ENCODE results near the gene QDPR. TPM values are rescaled to one million over a fixed set of nuclear protein-coding genes. Genes with fewer than 3 reads are reported as not detected.

The QDPR gene
- total and polyA plus RNA-seq, 10 of the 15 experiments (the other 5 are each of a cell fraction or from before 2014, with no cell fraction given): 3.0 to 27.7 (median 11.8) TPM

DNA sequence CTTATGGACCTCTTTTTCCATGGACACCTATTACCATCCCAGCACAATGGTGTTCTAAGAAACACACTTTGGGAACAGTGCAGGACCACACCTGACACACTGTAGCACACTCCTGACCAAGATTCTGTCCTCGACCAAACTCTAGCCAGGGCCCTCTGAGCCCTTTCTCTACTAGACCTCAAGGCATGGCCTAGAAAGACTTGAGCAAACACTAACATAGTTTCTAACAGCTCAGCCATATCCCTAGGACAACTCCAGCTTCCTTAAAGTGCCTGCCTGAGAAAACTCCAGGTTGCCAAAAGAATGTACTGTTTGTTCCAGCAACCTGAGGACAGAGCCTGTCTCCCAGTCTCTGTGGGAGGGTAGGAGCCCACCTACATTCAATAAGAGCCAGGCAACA is 48.3 kb downstream of the QDPR start:
- DNase-seq (ENCODE audit: low read depth, low spot score): no peak
- CTCF ChIA-PET: interaction anchor here (2.3 kb wide), 1 partner anchor 8 kb away, joined by 25 read pairs; no protein-coding TSS in a partner anchor
- no peak for ATAC-seq
- SMC1A ChIA-PET (ENCODE audit: uncharacterized antibody, unreplicated experiment): no interaction called here
- intact Hi-C loops (cut with micrococcal nuclease; ENCODE audit: unreplicated experiment): loop anchor here (10.0 kb wide), 1 partner anchor 1169 kb away; no protein-coding TSS in a partner anchor
- TF ChIP-seq, protein P1, sequence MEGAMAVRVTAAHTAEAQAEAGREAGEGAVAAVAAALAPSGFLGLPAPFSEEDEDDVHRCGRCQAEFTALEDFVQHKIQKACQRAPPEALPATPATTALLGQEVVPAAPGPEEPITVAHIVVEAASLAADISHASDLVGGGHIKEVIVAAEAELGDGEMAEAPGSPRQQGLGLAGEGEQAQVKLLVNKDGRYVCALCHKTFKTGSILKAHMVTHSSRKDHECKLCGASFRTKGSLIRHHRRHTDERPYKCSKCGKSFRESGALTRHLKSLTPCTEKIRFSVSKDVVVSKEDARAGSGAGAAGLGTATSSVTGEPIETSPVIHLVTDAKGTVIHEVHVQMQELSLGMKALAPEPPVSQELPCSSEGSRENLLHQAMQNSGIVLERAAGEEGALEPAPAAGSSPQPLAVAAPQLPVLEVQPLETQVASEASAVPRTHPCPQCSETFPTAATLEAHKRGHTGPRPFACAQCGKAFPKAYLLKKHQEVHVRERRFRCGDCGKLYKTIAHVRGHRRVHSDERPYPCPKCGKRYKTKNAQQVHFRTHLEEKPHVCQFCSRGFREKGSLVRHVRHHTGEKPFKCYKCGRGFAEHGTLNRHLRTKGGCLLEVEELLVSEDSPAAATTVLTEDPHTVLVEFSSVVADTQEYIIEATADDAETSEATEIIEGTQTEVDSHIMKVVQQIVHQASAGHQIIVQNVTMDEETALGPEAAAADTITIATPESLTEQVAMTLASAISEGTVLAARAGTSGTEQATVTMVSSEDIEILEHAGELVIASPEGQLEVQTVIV (IDR thresholded peaks at IDR 0.05; ENCODE audit: borderline replicate concordance, partially characterized antibody): no peak
- no peak for TF ChIP-seq IKZF2 (IDR thresholded peaks at IDR 0.05)
- no peak for TF ChIP-seq NR2F1 (conservative IDR thresholded peaks at IDR 0.05)
- no peak for TF ChIP-seq SREBF1 (IDR thresholded peaks at IDR 0.05; ENCODE audit: low read length)
- TF ChIP-seq, protein P2, sequence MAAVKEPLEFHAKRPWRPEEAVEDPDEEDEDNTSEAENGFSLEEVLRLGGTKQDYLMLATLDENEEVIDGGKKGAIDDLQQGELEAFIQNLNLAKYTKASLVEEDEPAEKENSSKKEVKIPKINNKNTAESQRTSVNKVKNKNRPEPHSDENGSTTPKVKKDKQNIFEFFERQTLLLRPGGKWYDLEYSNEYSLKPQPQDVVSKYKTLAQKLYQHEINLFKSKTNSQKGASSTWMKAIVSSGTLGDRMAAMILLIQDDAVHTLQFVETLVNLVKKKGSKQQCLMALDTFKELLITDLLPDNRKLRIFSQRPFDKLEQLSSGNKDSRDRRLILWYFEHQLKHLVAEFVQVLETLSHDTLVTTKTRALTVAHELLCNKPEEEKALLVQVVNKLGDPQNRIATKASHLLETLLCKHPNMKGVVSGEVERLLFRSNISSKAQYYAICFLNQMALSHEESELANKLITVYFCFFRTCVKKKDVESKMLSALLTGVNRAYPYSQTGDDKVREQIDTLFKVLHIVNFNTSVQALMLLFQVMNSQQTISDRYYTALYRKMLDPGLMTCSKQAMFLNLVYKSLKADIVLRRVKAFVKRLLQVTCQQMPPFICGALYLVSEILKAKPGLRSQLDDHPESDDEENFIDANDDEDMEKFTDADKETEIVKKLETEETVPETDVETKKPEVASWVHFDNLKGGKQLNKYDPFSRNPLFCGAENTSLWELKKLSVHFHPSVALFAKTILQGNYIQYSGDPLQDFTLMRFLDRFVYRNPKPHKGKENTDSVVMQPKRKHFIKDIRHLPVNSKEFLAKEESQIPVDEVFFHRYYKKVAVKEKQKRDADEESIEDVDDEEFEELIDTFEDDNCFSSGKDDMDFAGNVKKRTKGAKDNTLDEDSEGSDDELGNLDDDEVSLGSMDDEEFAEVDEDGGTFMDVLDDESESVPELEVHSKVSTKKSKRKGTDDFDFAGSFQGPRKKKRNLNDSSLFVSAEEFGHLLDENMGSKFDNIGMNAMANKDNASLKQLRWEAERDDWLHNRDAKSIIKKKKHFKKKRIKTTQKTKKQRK (IDR thresholded peaks at IDR 0.05; ENCODE audit: low read depth, low read length): no peak
- TF ChIP-seq GATAD2B (conservative IDR thresholded peaks at IDR 0.05; ENCODE audit: low read depth): no peak
- TF ChIP-seq HCFC1 (IDR thresholded peaks at IDR 0.05; ENCODE audit: low read length): no peak
- no peak for FAIRE-seq
- Histone ChIP-seq H3K4me3 (no peak overlapping the region), H3K36me3 (ENCODE audit: control insufficient read depth in 2 of 2, insufficient read depth in 2 of 2, low read length in 1 of 2) (no peaks in the 10 kb centered on the region), H3K9me3 (replicated peaks; ENCODE audit: control insufficient read depth, insufficient read depth, low read length) (no peaks in the 10 kb centered on the region), H3K79me2 (ENCODE audit: control insufficient read depth, insufficient read depth, low read length) (no peaks in the 10 kb centered on the region), H3K27ac (ENCODE audit: control insufficient read depth, insufficient read depth) (no peak overlapping the region), H3K27me3 (replicated peaks in 1 of 2; ENCODE audit: control insufficient read depth in 2 of 2, insufficient read depth in 2 of 2, low read length in 1 of 2) (no peaks in the 10 kb centered on the region), H3K9ac (ENCODE audit: control insufficient read depth, insufficient read depth, low read length) (no peak overlapping the region), H2AFZ (ENCODE audit: control insufficient read depth, low read depth, low read length) (no peak overlapping the region), H4K20me1 (ENCODE audit: control insufficient read depth, insufficient read depth) (no peaks in the 10 kb centered on the region), H3K4me1 (ENCODE audit: control insufficient read depth, insufficient read depth, low read length) (no peaks in the 10 kb centered on the region), H3K4me2 (ENCODE audit: control insufficient read depth, insufficient read depth) (no peak overlapping the region)
- BruUV-seq (replicated peaks): no TSS peak
- POLR2A ChIA-PET: no interaction called here
- RAD21 ChIA-PET (ENCODE audit: unreplicated experiment): no interaction called here
- in situ Hi-C loops (cut with MboI): no loop called here
- WGBS (ENCODE audit: insufficient coverage, insufficient replicate concordance, low lambda C conversion rate, missing lambda C conversion rate): 31% methylated on average over 1 of the region's 1 CpG
